ENCODE measurements around the gene VPS26B.
"Not testable (repeated sequence)": the region's sequence is repeated elsewhere in the genome, so short reads cannot be mapped to it uniquely, and the experiment has no call there.

Gene VPS26B

GRCh38 chr11:134248910-134249480 lies 24.5 kb downstream of the VPS26B start:
- H3K4me3 ChIP-seq (ENCODE audit: low read depth in 1 of 2, low read length in 2 of 2), result no peak overlapping the region
- no peaks in the 10 kb centered on the region for H3K9me3 ChIP-seq (ENCODE audit: low read length)
- no peaks in the 10 kb centered on the region for H3K27me3 ChIP-seq (ENCODE audit: control insufficient read depth in 1 of 2, insufficient read depth in 2 of 2, low read length in 2 of 2)
- no peak overlapping the region for H3K9ac ChIP-seq (ENCODE audit: low read length)
- H3K4me1 ChIP-seq (ENCODE audit: insufficient read depth, low read length), result peaks cover 10% of the 10 kb centered on the region
- H3K27ac ChIP-seq (ENCODE audit: low read depth, low read length), result no peak overlapping the region
- peaks cover 68% of the 10 kb centered on the region for H3K36me3 ChIP-seq (ENCODE audit: insufficient read depth, low read length)

GRCh38 chr11:134250246-134250645 lies 25.8 kb downstream of the VPS26B start:
- no peaks in the 10 kb centered on the region for H3K9me3 ChIP-seq (ENCODE audit: low read length)
- H3K4me1 ChIP-seq (ENCODE audit: insufficient read depth, low read length), result peaks cover 15% of the 10 kb centered on the region
- H3K27me3 ChIP-seq (ENCODE audit: control insufficient read depth in 1 of 2, insufficient read depth in 2 of 2, low read length in 2 of 2), result no peaks in the 10 kb centered on the region
- H3K4me3 ChIP-seq (ENCODE audit: low read depth in 1 of 2, low read length in 2 of 2), result no peak overlapping the region
- no peak overlapping the region for H3K9ac ChIP-seq (ENCODE audit: low read length)
- H3K36me3 ChIP-seq (ENCODE audit: insufficient read depth, low read length), result peaks cover 57% of the 10 kb centered on the region
- no peak overlapping the region for H3K27ac ChIP-seq (ENCODE audit: low read depth, low read length)

GRCh38 chr11:134250675-134251074 lies 26.2 kb downstream of the VPS26B start:
- H3K27me3 ChIP-seq (ENCODE audit: control insufficient read depth in 1 of 2, insufficient read depth in 2 of 2, low read length in 2 of 2), result no peaks in the 10 kb centered on the region

GRCh38 chr11:134252346-134253187 lies 28.1 kb downstream of the VPS26B start:
- Histone ChIP-seq H3K36me3 (ENCODE audit: insufficient read depth, low read length) (peaks cover 42% of the 10 kb centered on the region), H3K4me1 (ENCODE audit: insufficient read depth, low read length) (peaks cover 15% of the 10 kb centered on the region)

More at GRCh38 chr11:134250675-134251074, 26.2 kb downstream of the VPS26B start:
- Histone ChIP-seq H3K4me1 (ENCODE audit: insufficient read depth, low read length) (peaks cover 15% of the 10 kb centered on the region), H3K27ac (ENCODE audit: low read depth, low read length) (no peak overlapping the region), H3K9me3 (ENCODE audit: low read length) (no peaks in the 10 kb centered on the region), H3K4me3 (ENCODE audit: low read depth in 1 of 2, low read length in 2 of 2) (no peak overlapping the region), H3K36me3 (ENCODE audit: insufficient read depth, low read length) (peaks cover 53% of the 10 kb centered on the region), H3K9ac (ENCODE audit: low read length) (no peak overlapping the region)

GRCh38 chr11:134253188-134253993 lies 28.9 kb downstream of the VPS26B start, which contains the start of the genes ACAD8 and THYN1:
TSS of gene ACAD8 (plus strand) at chr11:134253568. CDS start at chr11:134253601, 33 bp downstream.
TSS of gene THYN1 (minus strand) at chr11:134253352. CDS start at chr11:134252882, 470 bp downstream.
- no peaks in the 10 kb centered on the region for H3K9me3 ChIP-seq (ENCODE audit: low read length)
- H3K27me3 ChIP-seq (ENCODE audit: control insufficient read depth in 1 of 2, insufficient read depth in 2 of 2, low read length in 2 of 2), result no peaks in the 10 kb centered on the region
- peak within 1 kb of the TSS; percentile 62 for H3K9ac ChIP-seq (ENCODE audit: low read length)
- peak within 1 kb of the TSS; percentile 83 to 99 for H3K4me3 ChIP-seq (ENCODE audit: low read depth in 1 of 2, low read length in 2 of 2)
- peaks cover 15% of the 10 kb centered on the region for H3K4me1 ChIP-seq (ENCODE audit: insufficient read depth, low read length)
- H3K36me3 ChIP-seq (ENCODE audit: insufficient read depth, low read length), result peaks cover 41% of the 10 kb centered on the region
- peak within 1 kb of the TSS; percentile 73 for H3K27ac ChIP-seq (ENCODE audit: low read depth, low read length)

More at GRCh38 chr11:134252346-134253187, 28.1 kb downstream of the VPS26B start:
- Histone ChIP-seq H3K27ac (ENCODE audit: low read depth, low read length) (peak overlapping the region; percentile 73), H3K27me3 (ENCODE audit: control insufficient read depth in 1 of 2, insufficient read depth in 2 of 2, low read length in 2 of 2) (no peaks in the 10 kb centered on the region), H3K9me3 (ENCODE audit: low read length) (no peaks in the 10 kb centered on the region), H3K9ac (ENCODE audit: low read length) (peak overlapping the region; percentile 62), H3K4me3 (ENCODE audit: low read depth in 1 of 2, low read length in 2 of 2) (peak overlapping the region; percentile 83 to 99)

GRCh38 chr11:134254433-134255183 lies 30.1 kb downstream of the VPS26B start:
- Histone ChIP-seq H3K9ac (ENCODE audit: low read length) (no peak overlapping the region), H3K4me3 (ENCODE audit: low read depth in 1 of 2, low read length in 2 of 2) (peak overlapping the region in 1 of 2 donors; percentile 16), H3K9me3 (ENCODE audit: low read length) (no peaks in the 10 kb centered on the region), H3K4me1 (ENCODE audit: insufficient read depth, low read length) (peaks cover 15% of the 10 kb centered on the region), H3K27ac (ENCODE audit: low read depth, low read length) (no peak overlapping the region), H3K27me3 (ENCODE audit: control insufficient read depth in 1 of 2, insufficient read depth in 2 of 2, low read length in 2 of 2) (no peaks in the 10 kb centered on the region), H3K36me3 (ENCODE audit: insufficient read depth, low read length) (peaks cover 41% of the 10 kb centered on the region)

GRCh38 chr11:134255184-134255561 lies 30.7 kb downstream of the VPS26B start:
- H3K27ac ChIP-seq (ENCODE audit: low read depth, low read length); H3K9ac ChIP-seq (ENCODE audit: low read length); H3K9me3 ChIP-seq (ENCODE audit: low read length); H3K4me3 ChIP-seq (ENCODE audit: low read depth in 1 of 2, low read length in 2 of 2); H3K27me3 ChIP-seq (ENCODE audit: control insufficient read depth in 1 of 2, insufficient read depth in 2 of 2, low read length in 2 of 2): not testable (repeated sequence)
- H3K36me3 ChIP-seq (ENCODE audit: insufficient read depth, low read length), result peaks cover 41% of the 10 kb centered on the region
- peaks cover 15% of the 10 kb centered on the region for H3K4me1 ChIP-seq (ENCODE audit: insufficient read depth, low read length)

- Histone ChIP-seq H3K36me3 (ENCODE audit: insufficient read depth, low read length) (peaks cover 44% of the 10 kb centered on the region), H3K4me1 (ENCODE audit: insufficient read depth, low read length) (peaks cover 8% of the 10 kb centered on the region), H3K27me3 (ENCODE audit: control insufficient read depth in 1 of 2, insufficient read depth in 2 of 2, low read length in 2 of 2) (no peaks in the 10 kb centered on the region), H3K9me3 (ENCODE audit: low read length) (no peaks in the 10 kb centered on the region), H3K9ac (ENCODE audit: low read length) (no peak overlapping the region), H3K4me3 (ENCODE audit: low read depth in 1 of 2, low read length in 2 of 2) (no peak overlapping the region), H3K27ac (ENCODE audit: low read depth, low read length) (no peak overlapping the region)
Measured at GRCh38 chr11:134257101-134257500, 32.6 kb downstream of the VPS26B start.

- Histone ChIP-seq H3K9ac (ENCODE audit: low read length) (no peak overlapping the region), H3K9me3 (ENCODE audit: low read length) (no peaks in the 10 kb centered on the region), H3K4me3 (ENCODE audit: low read depth in 1 of 2, low read length in 2 of 2) (no peak overlapping the region), H3K27ac (ENCODE audit: low read depth, low read length) (no peak overlapping the region), H3K27me3 (ENCODE audit: control insufficient read depth in 1 of 2, insufficient read depth in 2 of 2, low read length in 2 of 2) (no peaks in the 10 kb centered on the region), H3K4me1 (ENCODE audit: insufficient read depth, low read length) (peaks cover 6% of the 10 kb centered on the region), H3K36me3 (ENCODE audit: insufficient read depth, low read length) (peaks cover 59% of the 10 kb centered on the region)
Measured at GRCh38 chr11:134258577-134258976, 34.1 kb downstream of the VPS26B start.

- H3K9ac ChIP-seq (ENCODE audit: low read length), result no peak overlapping the region
- H3K9me3 ChIP-seq (ENCODE audit: low read length), result no peaks in the 10 kb centered on the region
- H3K27ac ChIP-seq (ENCODE audit: low read depth, low read length), result no peak overlapping the region
- H3K36me3 ChIP-seq (ENCODE audit: insufficient read depth, low read length), result peaks cover 69% of the 10 kb centered on the region
- H3K27me3 ChIP-seq (ENCODE audit: control insufficient read depth in 1 of 2, insufficient read depth in 2 of 2, low read length in 2 of 2), result no peaks in the 10 kb centered on the region
- no peaks in the 10 kb centered on the region for H3K4me1 ChIP-seq (ENCODE audit: insufficient read depth, low read length)
- H3K4me3 ChIP-seq (ENCODE audit: low read depth in 1 of 2, low read length in 2 of 2), result no peak overlapping the region
Measured at GRCh38 chr11:134260503-134260902, 36.0 kb downstream of the VPS26B start.
